HFF-Myc (cell line): ENCODE data around the gene CHRNA9.
"Not testable (repeated sequence)": the region's sequence is repeated elsewhere in the genome, so short reads cannot be mapped to it uniquely, and the experiment has no call there.

Source experiments
- DNase-seq: peaks from one replicate; pipeline ENCODE4 v3.0.0-alpha.2; 2011; ENCODE audit warnings: low read depth; ENCODE audit errors: extremely low read depth
- H3K4me3 ChIP-seq: replicated peaks from 2 replicates; pipeline ENCODE4 v1.5.1; 2011; ENCODE audit warnings: low read depth, mild to moderate bottlenecking, control low read depth, low read length
- TF ChIP-seq, protein P1 (sequence below): IDR thresholded peaks from 2 replicates; pipeline ENCODE4 v1.5.1; 2012; ENCODE audit warnings: mild to moderate bottlenecking, low read depth, low read length, control low read depth; ENCODE audit errors: missing control alignments

The CHRNA9 gene, protein sequence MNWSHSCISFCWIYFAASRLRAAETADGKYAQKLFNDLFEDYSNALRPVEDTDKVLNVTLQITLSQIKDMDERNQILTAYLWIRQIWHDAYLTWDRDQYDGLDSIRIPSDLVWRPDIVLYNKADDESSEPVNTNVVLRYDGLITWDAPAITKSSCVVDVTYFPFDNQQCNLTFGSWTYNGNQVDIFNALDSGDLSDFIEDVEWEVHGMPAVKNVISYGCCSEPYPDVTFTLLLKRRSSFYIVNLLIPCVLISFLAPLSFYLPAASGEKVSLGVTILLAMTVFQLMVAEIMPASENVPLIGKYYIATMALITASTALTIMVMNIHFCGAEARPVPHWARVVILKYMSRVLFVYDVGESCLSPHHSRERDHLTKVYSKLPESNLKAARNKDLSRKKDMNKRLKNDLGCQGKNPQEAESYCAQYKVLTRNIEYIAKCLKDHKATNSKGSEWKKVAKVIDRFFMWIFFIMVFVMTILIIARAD

DNA sequence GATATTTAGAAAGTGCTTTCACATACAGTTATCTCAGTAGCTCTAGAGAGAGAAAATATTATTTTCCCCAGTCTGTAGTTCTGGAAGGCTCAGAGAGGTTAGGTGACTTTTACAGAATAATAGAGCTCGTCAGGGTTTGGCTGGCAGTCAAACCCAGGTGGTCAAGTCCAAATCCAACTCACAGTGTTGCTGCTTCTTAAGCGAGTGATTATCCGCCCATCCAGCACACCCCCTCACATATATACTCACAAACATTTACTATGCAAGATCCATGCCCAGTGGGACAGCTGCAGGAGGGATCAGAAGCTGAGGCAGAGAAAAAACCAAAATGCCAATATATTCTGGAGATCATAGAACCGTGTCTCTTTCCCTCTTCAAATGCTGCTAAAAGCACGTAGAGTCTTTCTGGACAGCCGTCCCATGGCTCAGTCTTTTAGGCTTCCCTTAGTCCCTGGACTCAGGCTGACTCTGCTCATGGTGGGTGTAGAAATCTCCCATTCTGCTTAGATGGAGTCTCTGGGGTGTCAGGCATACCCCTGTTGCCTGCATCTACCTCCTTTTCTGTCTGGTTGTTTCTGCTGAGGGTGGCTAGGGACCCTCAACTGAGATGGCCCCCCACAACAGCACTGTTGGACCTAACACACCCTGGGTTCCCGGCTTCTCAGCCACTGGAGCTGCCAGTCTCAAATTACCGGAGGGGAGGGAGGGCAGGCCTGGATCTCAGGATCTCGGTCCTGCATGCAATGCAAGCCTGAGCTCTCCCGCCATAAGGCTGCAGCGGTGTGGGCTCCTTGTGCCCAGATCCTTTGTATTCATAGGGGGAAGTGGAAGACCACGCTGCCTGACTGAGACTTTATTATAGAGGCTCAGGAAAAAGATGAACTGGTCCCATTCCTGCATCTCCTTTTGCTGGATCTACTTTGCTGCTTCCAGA, at the start of gene CHRNA9:
CHRNA9 (plus strand) TSS at position 743 of the 934 bp plus-strand sequence; CDS start at position 878, 135 bp downstream.
- TF ChIP-seq, protein P1, sequence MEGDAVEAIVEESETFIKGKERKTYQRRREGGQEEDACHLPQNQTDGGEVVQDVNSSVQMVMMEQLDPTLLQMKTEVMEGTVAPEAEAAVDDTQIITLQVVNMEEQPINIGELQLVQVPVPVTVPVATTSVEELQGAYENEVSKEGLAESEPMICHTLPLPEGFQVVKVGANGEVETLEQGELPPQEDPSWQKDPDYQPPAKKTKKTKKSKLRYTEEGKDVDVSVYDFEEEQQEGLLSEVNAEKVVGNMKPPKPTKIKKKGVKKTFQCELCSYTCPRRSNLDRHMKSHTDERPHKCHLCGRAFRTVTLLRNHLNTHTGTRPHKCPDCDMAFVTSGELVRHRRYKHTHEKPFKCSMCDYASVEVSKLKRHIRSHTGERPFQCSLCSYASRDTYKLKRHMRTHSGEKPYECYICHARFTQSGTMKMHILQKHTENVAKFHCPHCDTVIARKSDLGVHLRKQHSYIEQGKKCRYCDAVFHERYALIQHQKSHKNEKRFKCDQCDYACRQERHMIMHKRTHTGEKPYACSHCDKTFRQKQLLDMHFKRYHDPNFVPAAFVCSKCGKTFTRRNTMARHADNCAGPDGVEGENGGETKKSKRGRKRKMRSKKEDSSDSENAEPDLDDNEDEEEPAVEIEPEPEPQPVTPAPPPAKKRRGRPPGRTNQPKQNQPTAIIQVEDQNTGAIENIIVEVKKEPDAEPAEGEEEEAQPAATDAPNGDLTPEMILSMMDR = no peak
- no peak for DNase-seq
- no peak within 1 kb of the TSS for H3K4me3 ChIP-seq

DNA sequence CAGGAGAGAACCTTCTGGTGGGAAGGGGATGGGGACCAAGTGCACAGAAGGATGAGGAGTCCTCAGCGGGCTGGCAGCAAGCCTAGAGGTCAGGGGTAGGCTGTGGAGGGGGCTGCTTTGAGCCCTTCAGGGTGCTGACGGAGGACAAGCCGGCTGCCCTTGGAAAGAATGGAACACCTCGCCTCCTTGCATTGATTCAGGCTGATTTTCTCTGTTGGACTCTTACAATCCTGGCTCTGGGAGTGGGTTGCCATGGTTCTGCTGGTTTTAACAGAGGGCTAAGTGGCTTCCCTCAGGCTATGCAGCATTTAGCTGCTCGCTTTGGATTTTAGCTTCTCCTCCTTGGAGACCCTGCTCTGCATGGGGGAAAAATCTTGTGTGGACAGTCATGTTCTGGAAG, 49.4 kb upstream of the CHRNA9 start:
- TF ChIP-seq, protein P1 = no peak

DNA sequence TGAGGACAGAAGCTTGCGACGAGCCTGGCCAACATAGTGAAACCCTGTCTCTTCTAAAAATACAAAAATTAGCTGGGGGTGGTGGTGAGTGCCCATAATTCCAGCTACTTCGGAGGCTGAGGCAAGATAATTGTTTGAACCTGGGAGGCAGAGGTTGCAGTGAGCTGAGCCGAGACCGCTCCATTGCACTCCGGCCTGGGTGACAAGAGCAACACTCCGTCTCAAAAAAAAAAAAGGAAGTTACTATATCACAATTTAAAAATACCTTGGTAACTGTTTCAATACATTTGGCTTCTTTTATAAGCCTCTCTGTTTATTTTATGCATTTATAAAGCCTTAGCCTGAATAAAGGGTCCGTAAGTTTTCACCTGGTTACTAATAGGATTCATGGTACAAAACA, 46.6 kb upstream of the CHRNA9 start:
- no peak for DNase-seq
- TF ChIP-seq, protein P1 = no peak
- H3K4me3 ChIP-seq = no peak overlapping the region

More for the DNA sequence above, 49.4 kb upstream of the CHRNA9 start:
- DNase-seq = no peak
- H3K4me3 ChIP-seq = no peak overlapping the region

DNA sequence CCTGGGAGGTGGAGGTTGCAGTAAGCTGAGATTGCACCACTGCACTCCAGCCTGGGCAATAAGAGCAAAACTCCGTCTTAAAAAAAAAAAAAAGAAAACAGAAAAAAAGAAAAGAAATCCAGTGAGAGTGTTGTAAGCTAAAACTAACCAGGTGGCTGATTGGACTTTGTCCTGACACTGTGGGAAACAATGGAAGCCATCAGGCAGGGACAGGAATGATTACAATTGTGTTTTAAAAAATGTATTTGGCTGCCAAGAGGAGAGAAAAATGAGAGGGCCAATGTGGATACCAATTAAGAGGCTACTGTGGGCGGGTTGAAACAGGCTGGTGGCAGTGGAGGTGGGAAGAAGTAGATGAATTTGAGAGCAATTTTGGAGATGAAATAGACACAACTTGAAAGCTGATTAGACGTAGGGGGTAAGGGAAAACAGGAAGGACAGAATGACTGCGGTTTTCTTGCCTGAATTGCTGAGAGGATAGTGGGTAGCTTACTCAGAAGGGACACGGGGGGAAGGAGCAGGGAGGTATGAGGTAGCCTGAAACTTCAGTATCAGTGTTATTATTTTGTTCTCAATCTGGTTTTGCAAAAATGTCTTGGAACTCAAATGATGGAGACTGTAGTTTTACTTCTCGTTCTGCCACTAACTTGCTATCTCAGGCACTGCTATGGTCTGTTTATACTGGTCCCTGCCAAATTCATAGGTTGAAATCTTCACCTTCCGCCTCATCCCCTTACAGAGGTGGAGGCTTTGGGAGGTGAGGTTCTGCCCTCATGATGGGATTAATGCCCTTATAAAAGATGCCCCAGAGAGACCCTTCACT, 45.6 kb upstream of the CHRNA9 start:
- no peak overlapping the region for H3K4me3 ChIP-seq
- DNase-seq = no peak
- TF ChIP-seq, protein P1 = no peak

DNA sequence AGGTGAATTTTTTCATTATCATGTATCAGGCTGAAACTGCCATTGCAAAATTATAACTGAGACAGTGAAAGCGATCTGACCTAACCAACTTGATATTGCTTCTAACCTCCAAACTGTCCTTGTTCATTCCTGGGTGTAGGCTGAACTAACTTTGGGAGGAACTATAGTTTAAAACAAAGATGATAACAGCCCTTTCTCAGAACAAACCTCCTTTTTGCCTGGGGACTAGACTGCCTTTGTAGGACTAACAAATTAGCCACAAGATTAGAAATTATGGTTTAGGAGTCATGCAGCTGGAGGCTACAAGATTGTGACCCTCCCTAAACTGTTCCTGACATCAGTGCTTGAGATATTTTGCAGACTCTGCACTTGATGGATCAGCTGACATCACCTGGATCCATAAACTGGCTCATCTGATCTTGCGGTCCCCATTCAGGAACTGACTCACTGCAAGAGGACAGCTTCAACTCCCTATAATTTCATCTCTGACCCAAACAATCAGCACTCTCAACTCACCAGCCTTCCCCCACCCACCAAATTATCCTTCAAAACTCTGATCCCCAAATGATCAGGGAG, 44.4 kb upstream of the CHRNA9 start:
- not testable (repeated sequence) for H3K4me3 ChIP-seq, DNase-seq

DNA sequence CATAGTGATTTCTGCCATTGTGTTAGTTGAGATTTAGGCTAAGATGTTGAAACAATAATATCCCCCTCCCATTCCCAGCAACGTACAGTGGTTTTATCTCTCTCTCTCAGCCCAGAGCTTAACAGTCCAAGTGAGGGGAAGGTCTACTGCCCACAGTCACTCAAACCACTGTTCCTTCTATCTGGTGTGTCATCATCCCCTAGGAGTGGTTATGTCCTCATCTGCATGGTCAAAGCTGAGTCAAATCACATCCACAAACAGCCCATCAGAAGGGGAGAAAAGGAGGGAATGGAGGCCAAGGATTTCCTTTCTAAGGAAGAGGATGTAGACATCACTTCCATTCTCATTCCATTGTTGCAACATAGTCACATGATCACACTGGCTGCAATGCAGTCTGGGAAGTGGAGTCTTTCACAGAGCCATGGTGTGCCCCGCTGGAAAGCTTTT, 42.8 kb upstream of the CHRNA9 start:
- no peak overlapping the region for H3K4me3 ChIP-seq
- TF ChIP-seq, protein P1 = no peak
- no peak for DNase-seq
